ENCODE data around the gene DYRK1A. TPM values are rescaled to one million over a fixed set of nuclear protein-coding genes. Genes with fewer than 3 reads are reported as not detected.

DYRK1A gene
- total RNA-seq, 2 experiments from 2014 or later: 53.9 to 55.4 TPM

DNA sequence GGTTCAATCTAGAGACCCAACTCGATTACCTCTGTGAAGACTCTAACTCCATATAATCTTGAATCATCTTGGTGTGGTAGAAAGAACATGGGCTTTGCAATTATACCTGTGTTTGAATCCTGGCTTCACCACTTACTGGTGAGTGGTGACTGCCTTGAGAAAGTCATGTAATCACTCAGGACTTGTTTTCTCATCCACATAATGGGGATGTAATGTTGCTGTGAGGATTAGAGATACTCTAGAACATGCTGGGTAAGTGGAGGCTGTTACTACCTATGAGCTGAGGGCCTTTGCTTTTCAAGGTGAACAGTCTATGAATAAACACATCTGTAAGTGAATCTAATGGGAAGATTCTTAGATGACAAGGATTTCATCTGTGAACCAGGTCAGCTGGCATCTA is 2.6 kb upstream of the DYRK1A start:
- POLR2A ChIA-PET: interaction anchor here (0.9 kb wide), 1 partner anchor 97 kb away, joined by 4 read pairs; the partner anchor contains the start of gene VPS26C
- CTCF ChIA-PET: no interaction called here

- POLR2A ChIA-PET: interaction anchor here (0.7 to 1.3 kb wide), 3 partner anchors 83 to 199 kb away, joined by 3 to 4 read pairs (median 4); partner anchors contain the start of gene VPS26C
- CTCF ChIA-PET: no interaction called here
Observed at GRCh38 chr21:37364722-37365121, 1.9 kb upstream of the DYRK1A start.

- ChIA-PET CTCF (interaction anchor here (1.4 kb wide), 1 partner anchor 131 kb away, joined by 3 read pairs; no protein-coding TSS in a partner anchor), POLR2A (interaction anchor here (0.6 to 1.8 kb wide), 4 partner anchors 98 to 198 kb away, joined by 3 to 11 read pairs (median 4); partner anchors contain the start of gene VPS26C)
Observed at GRCh38 chr21:37365517-37366481, 774 bp upstream of the DYRK1A start.

GRCh38 chr21:37367336-37367702 is 746 bp downstream of the DYRK1A start:
- POLR2A ChIA-PET: interaction anchor here (1.4 kb wide), 1 partner anchor 110 kb away, joined by 8 read pairs; no protein-coding TSS in a partner anchor
- CTCF ChIA-PET: no interaction called here

GRCh38 chr21:37367703-37368540 is 1.3 kb downstream of the DYRK1A start:
- ChIA-PET CTCF (interaction anchor here (1.0 to 1.1 kb wide), 2 partner anchors 42 to 196 kb away, joined by 3 to 5 read pairs; no protein-coding TSS in a partner anchor), POLR2A (interaction anchor here (0.6 to 1.4 kb wide), 4 partner anchors 96 to 196 kb away, joined by 3 to 8 read pairs (median 5); partner anchors contain the start of gene VPS26C)

DNA sequence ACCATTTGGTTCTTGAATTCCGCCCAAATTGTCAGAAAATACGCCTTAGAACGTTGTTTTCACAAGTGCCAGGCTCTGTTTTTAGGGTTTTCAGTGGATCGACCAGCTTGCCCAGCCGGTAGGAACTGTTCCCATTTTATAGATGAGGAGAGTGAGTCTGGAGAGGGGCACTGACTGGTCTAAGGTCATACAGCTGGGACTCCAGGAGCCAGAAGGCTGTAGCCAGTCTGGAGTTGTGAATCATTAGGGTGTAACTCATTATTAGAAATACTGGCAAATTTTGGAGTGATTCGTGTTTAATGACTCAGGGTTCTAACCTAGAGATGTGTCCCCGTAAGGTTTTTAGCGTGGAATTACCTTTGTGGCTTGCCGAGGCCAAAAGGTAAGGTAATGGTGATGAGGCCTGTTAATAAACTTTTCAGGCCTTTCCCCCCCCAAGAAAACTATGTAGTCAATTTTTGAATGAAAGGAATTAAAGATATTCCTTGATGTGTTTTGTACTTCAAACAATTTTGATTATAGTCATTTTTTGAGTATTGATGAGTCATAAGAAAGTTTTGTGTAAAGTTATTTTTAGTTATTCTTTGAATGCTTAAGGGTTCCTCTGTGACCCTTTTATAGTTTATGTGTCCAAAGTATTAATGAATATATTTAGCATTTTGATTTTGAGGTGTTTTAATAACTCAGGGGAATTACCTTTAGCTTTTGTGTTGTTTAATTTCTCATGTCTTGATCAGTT is 2.1 kb downstream of the DYRK1A start:
- CTCF ChIA-PET: interaction anchor here (0.8 to 1.1 kb wide), 3 partner anchors 41 to 195 kb away, joined by 3 to 5 read pairs (median 3); no protein-coding TSS in a partner anchor
- POLR2A ChIA-PET: interaction anchor here (1.0 to 1.4 kb wide), 3 partner anchors 95 to 111 kb away, joined by 3 to 8 read pairs (median 7); partner anchors contain the start of gene VPS26C

DNA sequence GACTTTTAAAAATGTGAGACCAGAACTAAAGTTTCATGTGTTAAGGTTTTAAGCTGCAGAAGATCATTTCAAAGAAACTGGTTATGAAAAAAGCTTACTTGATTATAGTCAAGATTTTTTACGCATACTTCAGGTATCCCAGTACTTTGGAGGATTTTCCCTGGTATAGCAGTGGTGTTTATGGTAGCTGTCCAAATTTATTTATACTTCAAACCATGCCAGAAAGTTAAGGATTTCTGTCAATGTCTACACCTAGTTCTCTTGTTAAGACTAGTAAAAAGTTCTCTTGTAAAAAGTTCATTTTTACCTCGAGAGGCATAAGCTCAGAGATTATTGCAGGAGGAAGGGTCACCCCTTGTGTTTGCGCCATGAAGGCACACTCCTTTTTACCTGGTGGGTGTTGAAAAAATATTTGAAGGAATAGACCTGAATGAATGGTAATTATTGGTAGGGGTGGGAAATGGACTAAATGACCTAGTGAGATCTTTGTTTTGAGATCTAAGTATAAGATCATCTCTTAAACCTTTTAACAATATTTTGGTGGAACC is 2.8 kb downstream of the DYRK1A start:
- ChIA-PET CTCF (interaction anchor here (0.8 kb wide), 1 partner anchor 93 kb away, joined by 3 read pairs; no protein-coding TSS in a partner anchor), POLR2A (interaction anchor here (1.2 kb wide), 1 partner anchor 39 kb away, joined by 4 read pairs; no protein-coding TSS in a partner anchor)

- POLR2A ChIA-PET: interaction anchor here (1.2 kb wide), 1 partner anchor 38 kb away, joined by 4 read pairs; no protein-coding TSS in a partner anchor
- CTCF ChIA-PET: interaction anchor here (0.5 to 1.4 kb wide), 3 partner anchors 36 to 93 kb away, joined by 3 to 4 read pairs (median 3); no protein-coding TSS in a partner anchor
Observed at GRCh38 chr21:37370152-37371040, 3.8 kb downstream of the DYRK1A start.

DNA sequence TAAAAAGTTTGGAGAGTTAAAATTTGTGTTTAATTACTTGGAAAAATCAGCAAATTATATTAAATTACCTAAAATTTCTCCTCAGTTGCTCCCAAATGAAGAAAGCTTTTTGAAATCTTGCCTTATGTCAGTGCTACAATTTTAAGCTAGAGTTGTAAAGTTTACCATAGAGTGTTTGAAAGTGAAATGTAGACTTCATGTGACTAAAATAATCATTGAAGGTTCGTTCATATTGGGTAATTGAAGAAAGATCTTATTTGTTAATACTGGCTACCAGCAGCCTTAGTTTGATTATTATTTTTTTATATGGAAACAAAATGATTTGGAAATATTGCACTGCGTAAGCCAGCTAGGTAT is 4.4 kb downstream of the DYRK1A start:
- POLR2A ChIA-PET: no interaction called here
- CTCF ChIA-PET: interaction anchor here (0.5 to 1.4 kb wide), 3 partner anchors 36 to 93 kb away, joined by 3 to 4 read pairs (median 3); no protein-coding TSS in a partner anchor

DNA sequence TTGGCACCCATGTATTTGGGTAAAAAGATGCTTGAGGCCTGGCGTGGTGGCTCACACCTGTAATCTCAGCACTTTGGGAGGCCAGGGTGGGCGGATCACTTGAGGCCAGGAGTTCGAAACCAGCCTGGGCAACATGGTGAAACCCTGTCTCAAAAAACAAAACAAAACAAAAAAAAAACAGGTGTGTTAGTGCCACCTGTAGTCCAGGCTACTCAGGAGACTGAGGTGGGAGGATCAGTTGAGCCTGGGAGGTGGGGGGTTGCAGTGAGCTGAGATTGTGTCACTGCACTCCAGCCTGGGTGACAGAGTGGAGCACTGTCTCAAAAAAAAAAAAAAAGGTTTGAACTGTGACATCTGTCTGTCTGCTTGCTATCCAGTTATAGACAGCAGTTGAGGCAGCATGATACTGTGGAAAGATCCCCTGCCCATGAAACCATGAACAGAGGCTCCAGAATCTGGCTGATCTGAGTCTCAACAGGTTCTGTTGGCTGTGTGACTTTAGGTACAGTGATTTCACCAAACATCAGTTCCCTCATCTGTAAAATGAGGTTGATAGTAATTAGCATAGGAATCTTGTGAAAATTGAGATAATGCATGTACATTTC is 5.7 kb downstream of the DYRK1A start:
- CTCF ChIA-PET: interaction anchor here (1.2 kb wide), 1 partner anchor 35 kb away, joined by 3 read pairs; no protein-coding TSS in a partner anchor
- POLR2A ChIA-PET: no interaction called here

DNA sequence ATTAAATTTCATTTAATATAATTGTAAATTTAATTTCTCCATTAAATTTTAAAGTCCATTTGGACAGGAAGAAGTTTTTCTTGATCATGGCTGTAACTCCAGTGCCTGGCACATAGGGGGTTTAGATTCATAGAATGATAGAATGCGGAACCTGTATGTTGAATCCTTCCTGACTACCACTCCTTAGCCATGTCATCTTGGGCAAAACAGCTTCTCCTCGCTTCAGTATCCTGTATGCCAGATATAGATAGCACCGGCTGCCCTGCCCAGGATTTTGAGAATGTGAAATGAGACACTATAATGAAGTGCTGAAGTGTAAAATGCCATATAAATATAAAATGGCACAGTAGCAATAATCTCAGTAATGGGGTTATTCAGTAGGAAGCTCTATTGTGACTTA is 6.4 kb downstream of the DYRK1A start:
- CTCF ChIA-PET: no interaction called here
- POLR2A ChIA-PET: no interaction called here

DNA sequence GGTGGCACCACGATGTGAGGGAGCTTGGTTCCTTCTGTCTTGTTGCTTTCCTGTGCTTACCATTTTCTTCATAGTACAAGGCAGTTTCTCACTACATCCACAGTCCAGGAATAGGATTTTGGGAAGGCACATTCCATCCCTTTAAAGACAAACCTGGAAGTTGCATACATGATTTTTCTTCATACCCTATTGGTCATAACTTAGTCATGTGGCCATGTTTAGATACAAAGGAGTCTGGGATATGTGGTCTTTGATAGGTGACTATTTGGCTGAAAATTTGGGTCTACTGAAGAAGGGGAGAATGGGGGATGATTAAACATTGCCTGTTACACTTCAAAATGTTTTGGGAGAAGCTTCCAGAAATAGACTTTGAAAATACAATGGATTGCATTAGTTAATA is 7.0 kb downstream of the DYRK1A start:
- ChIA-PET POLR2A (no interaction called here), CTCF (interaction anchor here (1.2 kb wide), 1 partner anchor 34 kb away, joined by 5 read pairs; no protein-coding TSS in a partner anchor)

GRCh38 chr21:37374027-37374426 is 7.5 kb downstream of the DYRK1A start:
- ChIA-PET POLR2A (interaction anchor here (0.9 kb wide), 1 partner anchor 34 kb away, joined by 3 read pairs; no protein-coding TSS in a partner anchor), CTCF (interaction anchor here (1.2 kb wide), 1 partner anchor 34 kb away, joined by 5 read pairs; no protein-coding TSS in a partner anchor)

DNA sequence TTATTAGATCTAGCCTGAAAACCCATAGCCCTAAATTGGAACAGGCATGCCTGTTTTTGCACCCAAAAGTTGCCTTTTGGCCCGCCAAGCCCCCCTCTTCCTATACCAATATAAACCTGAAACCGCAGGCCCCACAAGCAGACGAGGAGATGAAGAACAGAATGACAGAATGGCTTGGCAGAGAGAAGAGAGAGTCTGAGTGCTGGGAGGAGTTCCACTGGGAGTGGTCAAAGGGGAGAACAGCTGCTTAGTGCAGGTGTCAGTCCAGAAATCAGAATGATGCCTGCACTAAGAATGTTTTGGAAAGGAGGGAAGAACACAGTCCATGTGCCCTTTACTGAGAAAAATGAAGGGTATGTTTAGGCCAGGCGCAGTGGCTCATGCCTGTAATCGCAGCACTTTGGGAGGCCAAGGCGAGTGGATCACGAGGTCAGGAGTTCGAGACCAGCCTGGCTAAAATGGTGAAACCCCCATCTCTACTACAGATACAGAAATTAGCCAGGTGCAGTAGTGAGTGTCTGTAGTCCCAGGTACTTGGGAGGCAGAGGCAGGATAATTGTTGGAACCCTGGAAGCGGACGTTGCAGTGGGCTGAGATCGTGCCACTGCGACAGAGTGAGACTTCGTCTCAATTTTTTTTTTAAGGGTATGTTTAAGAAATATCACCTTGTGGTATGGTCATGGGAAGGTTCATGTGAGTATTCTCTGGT is 9.4 kb downstream of the DYRK1A start:
- CTCF ChIA-PET: no interaction called here
- POLR2A ChIA-PET: no interaction called here

- ChIA-PET CTCF (no interaction called here), POLR2A (no interaction called here)
Observed at GRCh38 chr21:37378700-37379139, 12.1 kb downstream of the DYRK1A start.
